K562 (cell line): ENCODE measurements around the gene NUDT22. TPM values are rescaled to one million over a fixed set of nuclear protein-coding genes. Genes with fewer than 3 reads are reported as not detected.

ENCODE experiments used
- polyA plus RNA-seq, 8 experiments: library from polyadenylated mRNA; depleted of rRNA in 4 of 8; stranded (reverse) in 5 of 8; unstranded in 3 of 8; fragments of >200 nt; fragmentation: Nextera tagmentation in 2 of 8; fragmentation: Illumina TruSeq in 1 of 8; extraction: Ambion mirVana in 2 of 8; extraction: Trizol in 1 of 8; gene quantifications; 2 replicates each; pipeline versions ENCODE4 v1.2.1 to v1.2.3, GENCODE V29; 2011 to 2014; ENCODE audit warnings: inconsistent platforms in 1 of 8, missing spikeins in 1 of 8
- total RNA-seq, 7 experiments: library from RNA; depleted of rRNA in 6 of 7; stranded (reverse); fragments of >200 nt in 6 of 7; fragmentation: Illumina TruSeq in 2 of 7; extraction: Trizol in 2 of 7; gene quantifications; 2 replicates each; pipeline versions ENCODE4 v1.2.1 to v1.2.3, GENCODE V29; 2011 to 2021; ENCODE audit warnings: low replicate concordance in 1 of 7

The NUDT22 gene
- total and polyA plus RNA-seq, 9 of the 15 experiments (the other 6 are each of a cell fraction or from before 2014, with no cell fraction given) = 6.3 to 92.6 (median 37.4) TPM

Other genes with a start within 250 kb of the NUDT22 start
Only the 7 nearest of the 20 such genes appear.
- 192 and 205 TPM in 2 replicates for gene FERMT3, start 19.6 kb upstream of the NUDT22 start, total RNA-seq (2014; rRNA removed)
- gene FERMT3, start 19.6 kb upstream of the NUDT22 start, total RNA-seq (2014; rRNA removed; fragmentation: Illumina TruSeq; extraction: Trizol) = 25.5 and 39.3 TPM in 2 replicates
- 74.5 and 79.5 TPM in 2 replicates for gene FERMT3, start 19.6 kb upstream of the NUDT22 start, total RNA-seq (2015; rRNA removed; fragmentation: Illumina TruSeq; extraction: Trizol)
- gene FERMT3, start 19.6 kb upstream of the NUDT22 start, total RNA-seq (2021) = 249 and 275 TPM in 2 replicates
- 79.7 and 134 TPM in 2 replicates for gene FERMT3, start 19.6 kb upstream of the NUDT22 start, polyA plus RNA-seq (2011; rRNA removed)
- 98.1 and 207 TPM in 2 replicates for gene FERMT3, start 19.6 kb upstream of the NUDT22 start, polyA plus RNA-seq (2014; fragmentation: Illumina TruSeq; extraction: Trizol)
- gene FERMT3, start 19.6 kb upstream of the NUDT22 start, polyA plus RNA-seq (2014; fragmentation: Nextera tagmentation; extraction: Ambion mirVana) = 1 to 10 TPM; 3.2 to 7.2 TPM
- 169 and 202 TPM in 2 replicates for gene FERMT3, start 19.6 kb upstream of the NUDT22 start, polyA plus RNA-seq (2014; rRNA removed)
- gene TRPT1, start 88 bp upstream of the NUDT22 start, total RNA-seq (2014; rRNA removed) = 27.4 and 37.3 TPM in 2 replicates
- gene TRPT1, start 88 bp upstream of the NUDT22 start, total RNA-seq (2014; rRNA removed; fragmentation: Illumina TruSeq; extraction: Trizol) = 17.3 and 17.5 TPM in 2 replicates
- gene TRPT1, start 88 bp upstream of the NUDT22 start, total RNA-seq (2015; rRNA removed; fragmentation: Illumina TruSeq; extraction: Trizol) = 23.1 and 25.3 TPM in 2 replicates
- 36.1 and 41.7 TPM in 2 replicates for gene TRPT1, start 88 bp upstream of the NUDT22 start, total RNA-seq (2021)
- 23.3 and 42.4 TPM in 2 replicates for gene TRPT1, start 88 bp upstream of the NUDT22 start, polyA plus RNA-seq (2011; rRNA removed)
- 21.2 and 33.3 TPM in 2 replicates for gene TRPT1, start 88 bp upstream of the NUDT22 start, polyA plus RNA-seq (2014; fragmentation: Illumina TruSeq; extraction: Trizol)
- 1 to 10 TPM; 4.6 to 8.1 TPM for gene TRPT1, start 88 bp upstream of the NUDT22 start, polyA plus RNA-seq (2014; fragmentation: Nextera tagmentation; extraction: Ambion mirVana)
- gene TRPT1, start 88 bp upstream of the NUDT22 start, polyA plus RNA-seq (2014; rRNA removed) = 38.4 and 39.2 TPM in 2 replicates
- 16.4 and 20.2 TPM in 2 replicates for gene DNAJC4, start 4.3 kb downstream of the NUDT22 start, total RNA-seq (2014; rRNA removed)
- gene DNAJC4, start 4.3 kb downstream of the NUDT22 start, total RNA-seq (2014; rRNA removed; fragmentation: Illumina TruSeq; extraction: Trizol) = 6.6 and 11.2 TPM in 2 replicates
- gene DNAJC4, start 4.3 kb downstream of the NUDT22 start, total RNA-seq (2015; rRNA removed; fragmentation: Illumina TruSeq; extraction: Trizol) = 19.3 and 19.9 TPM in 2 replicates
- 27.6 and 31.8 TPM in 2 replicates for gene DNAJC4, start 4.3 kb downstream of the NUDT22 start, total RNA-seq (2021)
- 23.9 and 45.1 TPM in 2 replicates for gene DNAJC4, start 4.3 kb downstream of the NUDT22 start, polyA plus RNA-seq (2011; rRNA removed)
- 28.0 and 37.5 TPM in 2 replicates for gene DNAJC4, start 4.3 kb downstream of the NUDT22 start, polyA plus RNA-seq (2014; fragmentation: Illumina TruSeq; extraction: Trizol)
- 1 to 10 TPM; 4.0 to 4.6 TPM for gene DNAJC4, start 4.3 kb downstream of the NUDT22 start, polyA plus RNA-seq (2014; fragmentation: Nextera tagmentation; extraction: Ambion mirVana)
- gene DNAJC4, start 4.3 kb downstream of the NUDT22 start, polyA plus RNA-seq (2014; rRNA removed) = 32.6 and 42.9 TPM in 2 replicates
- gene VEGFB, start 8.3 kb downstream of the NUDT22 start, total RNA-seq (2014; rRNA removed) = 28.2 and 44.3 TPM in 2 replicates
- gene VEGFB, start 8.3 kb downstream of the NUDT22 start, total RNA-seq (2014; rRNA removed; fragmentation: Illumina TruSeq; extraction: Trizol) = 21.0 and 22.6 TPM in 2 replicates
- 25.7 and 28.0 TPM in 2 replicates for gene VEGFB, start 8.3 kb downstream of the NUDT22 start, total RNA-seq (2015; rRNA removed; fragmentation: Illumina TruSeq; extraction: Trizol)
- 83.4 and 88.3 TPM in 2 replicates for gene VEGFB, start 8.3 kb downstream of the NUDT22 start, total RNA-seq (2021)
- 11.0 and 13.5 TPM in 2 replicates for gene VEGFB, start 8.3 kb downstream of the NUDT22 start, polyA plus RNA-seq (2011; rRNA removed)
- 35.2 and 41.4 TPM in 2 replicates for gene VEGFB, start 8.3 kb downstream of the NUDT22 start, polyA plus RNA-seq (2014; fragmentation: Illumina TruSeq; extraction: Trizol)
- 10 to 100 TPM; 12.0 to 12.1 TPM for gene VEGFB, start 8.3 kb downstream of the NUDT22 start, polyA plus RNA-seq (2014; fragmentation: Nextera tagmentation; extraction: Ambion mirVana)
- 31.8 and 35.8 TPM in 2 replicates for gene VEGFB, start 8.3 kb downstream of the NUDT22 start, polyA plus RNA-seq (2014; rRNA removed)
- 151 TPM in 2 replicates for gene FKBP2, start 14.8 kb downstream of the NUDT22 start, total RNA-seq (2014; rRNA removed)
- gene FKBP2, start 14.8 kb downstream of the NUDT22 start, total RNA-seq (2014; rRNA removed; fragmentation: Illumina TruSeq; extraction: Trizol) = 28.0 and 49.2 TPM in 2 replicates
- 73.1 and 79.0 TPM in 2 replicates for gene FKBP2, start 14.8 kb downstream of the NUDT22 start, total RNA-seq (2015; rRNA removed; fragmentation: Illumina TruSeq; extraction: Trizol)
- gene FKBP2, start 14.8 kb downstream of the NUDT22 start, total RNA-seq (2021) = 44.5 and 58.1 TPM in 2 replicates
- 30.8 and 36.6 TPM in 2 replicates for gene FKBP2, start 14.8 kb downstream of the NUDT22 start, polyA plus RNA-seq (2011; rRNA removed)
- gene FKBP2, start 14.8 kb downstream of the NUDT22 start, polyA plus RNA-seq (2014; fragmentation: Illumina TruSeq; extraction: Trizol) = 71.7 and 83.5 TPM in 2 replicates
- 10 to 100 TPM in 1 of 2 experiments, 1 to 10 TPM in 1; 3.5 to 27.1 TPM for gene FKBP2, start 14.8 kb downstream of the NUDT22 start, polyA plus RNA-seq (2014; fragmentation: Nextera tagmentation; extraction: Ambion mirVana)
- gene FKBP2, start 14.8 kb downstream of the NUDT22 start, polyA plus RNA-seq (2014; rRNA removed) = 92.2 and 110 TPM in 2 replicates
- gene PPP1R14B, start 20.7 kb downstream of the NUDT22 start, total RNA-seq (2014; rRNA removed) = 566 and 592 TPM in 2 replicates
- 114 and 162 TPM in 2 replicates for gene PPP1R14B, start 20.7 kb downstream of the NUDT22 start, total RNA-seq (2014; rRNA removed; fragmentation: Illumina TruSeq; extraction: Trizol)
- 300 and 321 TPM in 2 replicates for gene PPP1R14B, start 20.7 kb downstream of the NUDT22 start, total RNA-seq (2015; rRNA removed; fragmentation: Illumina TruSeq; extraction: Trizol)
- 391 and 402 TPM in 2 replicates for gene PPP1R14B, start 20.7 kb downstream of the NUDT22 start, total RNA-seq (2021)
- 182 and 196 TPM in 2 replicates for gene PPP1R14B, start 20.7 kb downstream of the NUDT22 start, polyA plus RNA-seq (2011; rRNA removed)
- 212 and 254 TPM in 2 replicates for gene PPP1R14B, start 20.7 kb downstream of the NUDT22 start, polyA plus RNA-seq (2014; fragmentation: Illumina TruSeq; extraction: Trizol)
- gene PPP1R14B, start 20.7 kb downstream of the NUDT22 start, polyA plus RNA-seq (2014; fragmentation: Nextera tagmentation; extraction: Ambion mirVana) = 10 to 100 TPM in 1 of 2 experiments, 1 to 10 TPM in 1; 7.7 to 17.5 TPM
- gene PPP1R14B, start 20.7 kb downstream of the NUDT22 start, polyA plus RNA-seq (2014; rRNA removed) = 312 and 380 TPM in 2 replicates
- 33.6 and 42.5 TPM in 2 replicates for gene PLCB3, start 25.3 kb downstream of the NUDT22 start, total RNA-seq (2014; rRNA removed)
- 7.0 and 8.4 TPM in 2 replicates for gene PLCB3, start 25.3 kb downstream of the NUDT22 start, total RNA-seq (2014; rRNA removed; fragmentation: Illumina TruSeq; extraction: Trizol)
- 14.6 and 14.9 TPM in 2 replicates for gene PLCB3, start 25.3 kb downstream of the NUDT22 start, total RNA-seq (2015; rRNA removed; fragmentation: Illumina TruSeq; extraction: Trizol)
- 37.1 and 44.8 TPM in 2 replicates for gene PLCB3, start 25.3 kb downstream of the NUDT22 start, total RNA-seq (2021)
- gene PLCB3, start 25.3 kb downstream of the NUDT22 start, polyA plus RNA-seq (2011; rRNA removed) = 11.5 and 18.0 TPM in 2 replicates
- gene PLCB3, start 25.3 kb downstream of the NUDT22 start, polyA plus RNA-seq (2014; fragmentation: Illumina TruSeq; extraction: Trizol) = 16.0 and 23.9 TPM in 2 replicates
- under 1 TPM; 0.31 to 0.37 TPM for gene PLCB3, start 25.3 kb downstream of the NUDT22 start, polyA plus RNA-seq (2014; fragmentation: Nextera tagmentation; extraction: Ambion mirVana)
- gene PLCB3, start 25.3 kb downstream of the NUDT22 start, polyA plus RNA-seq (2014; rRNA removed) = 24.7 and 27.6 TPM in 2 replicates